ENCODE measurements around the gene KLF8. TPM values are rescaled to one million over a fixed set of nuclear protein-coding genes. Genes with fewer than 3 reads are reported as not detected.

KLF8 gene
- total and polyA plus RNA-seq, 2 of the 13 experiments (the other 11 are each of a cell fraction or from before 2014, with no cell fraction given): 0.03 TPM; not detected in 1

- TF ChIP-seq TRIM22 (IDR thresholded peaks at IDR 0.05): no peak
Measured at GRCh38 chrX:56314334-56314733, 82.2 kb downstream of the KLF8 start (continued).

- Histone ChIP-seq H3K4me1 (ENCODE audit: insufficient read depth, low read length) (no peaks in the 10 kb centered on the region), H3K27me3 (ENCODE audit: control insufficient read depth in 1 of 2, insufficient read depth in 2 of 2, low read length in 2 of 2) (no peaks in the 10 kb centered on the region), H3K36me3 (replicated peaks in 1 of 2; ENCODE audit: control insufficient read depth in 1 of 2, insufficient read depth in 2 of 2, low read length in 2 of 2) (no peaks in the 10 kb centered on the region), H3K9ac (ENCODE audit: insufficient read depth, low read depth, low read length) (no peak overlapping the region), H3K79me2 (ENCODE audit: insufficient read depth, low read length) (no peaks in the 10 kb centered on the region), H3K27ac (ENCODE audit: extremely low read length, insufficient read depth, low read length) (no peak overlapping the region), H3K4me2 (ENCODE audit: low read depth, low read length) (no peak overlapping the region), H3K4me3 (replicated peaks in 1 of 3; ENCODE audit: insufficient read depth in 1 of 3, low read depth in 2 of 3, low read length in 3 of 3) (no peak overlapping the region), H2AFZ (ENCODE audit: low read length) (no peak overlapping the region), H3K9me3 (ENCODE audit: low read length) (no peaks in the 10 kb centered on the region), H4K20me1 (ENCODE audit: insufficient read depth, low read length) (no peaks in the 10 kb centered on the region)
- in situ Hi-C loops (cut with HindIII; ENCODE audit: extremely low pct_ligation_motif_present, low pct_unique_long_range_greater_than_20kb) (no loop called here), intact Hi-C loops (cut with micrococcal nuclease; ENCODE audit: unreplicated experiment) (no loop called here)
- ATAC-seq (no peak), FAIRE-seq (no peak), DNase-seq (ENCODE audit: low spot score) (no peak)
- ChIA-PET POLR2A (no interaction called here), CTCF (ENCODE audit: low intra/inter-chr PET ratio, low total read pairs) (no interaction called here)
- no peak for TF ChIP-seq ZNF510 (CRISPR knock-in tag; IDR thresholded peaks at IDR 0.05; ENCODE audit: low read depth)
- no peak for TF ChIP-seq ZSCAN25 (CRISPR knock-in tag; IDR thresholded peaks at IDR 0.05)
- TF ChIP-seq MIER3 (CRISPR knock-in tag; IDR thresholded peaks at IDR 0.05; ENCODE audit: borderline replicate concordance): no peak
- TF ChIP-seq ZNF749 (CRISPR knock-in tag; IDR thresholded peaks at IDR 0.05; ENCODE audit: borderline replicate concordance): no peak
- no peak for TF ChIP-seq ZNF24 (IDR thresholded peaks at IDR 0.05)
- no peak for TF ChIP-seq RFX5 (IDR thresholded peaks at IDR 0.05; ENCODE audit: low read depth, low read length)
- no peak for TF ChIP-seq KDM1A (CRISPR knock-in tag; IDR thresholded peaks at IDR 0.05)
- WGBS (ENCODE audit: low lambda C conversion rate): no CpG with 5 or more reads among the region's 2 CpGs
- BruUV-seq (replicated peaks): no TSS peak
Measured at GRCh38 chrX:56318076-56318475, 85.9 kb downstream of the KLF8 start.

Data from HepG2 (cell line).